Measurements from ENCODE around the gene ZNF593OS. TPM values are rescaled to one million over a fixed set of nuclear protein-coding genes. Genes with fewer than 3 reads are reported as not detected.

The ZNF593OS gene
- total and polyA plus RNA-seq, 4 donors: 0.10 to 0.32 TPM; not detected in 2

DNA sequence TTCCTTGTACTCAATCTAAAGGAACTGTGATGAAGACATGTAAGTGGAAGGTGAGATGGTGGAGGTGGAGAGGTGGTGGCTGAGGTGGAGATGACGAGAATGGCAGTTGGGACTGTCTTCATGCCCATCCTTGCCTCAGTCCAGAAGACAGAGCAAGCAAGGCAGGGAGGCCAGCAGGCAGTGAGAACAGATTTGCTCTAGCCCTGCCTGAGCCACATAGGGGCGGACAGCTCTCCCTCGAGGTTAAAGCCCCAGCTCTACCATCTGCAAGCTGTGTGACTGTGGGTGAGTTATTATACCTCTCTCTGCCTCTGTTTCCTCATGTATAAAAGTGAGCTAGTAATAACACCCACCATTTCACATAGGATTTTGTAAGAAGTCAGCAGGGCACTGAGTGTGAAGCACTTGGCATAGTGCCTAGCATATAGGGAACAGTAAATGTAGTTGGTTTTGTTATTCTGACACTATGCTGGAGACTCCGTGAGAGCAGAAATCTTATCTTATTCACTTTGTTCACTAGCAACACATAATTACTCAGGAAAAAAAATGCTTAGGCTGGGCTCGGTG, 17.6 kb downstream of the ZNF593OS start:
- no peak overlapping the region for H3K9ac ChIP-seq (ENCODE audit: low read depth in 1 of 2, low read length in 2 of 2)
- no peak for DNase-seq (ENCODE audit: low spot score)
- WGBS: 68% methylated on average over 5 of the region's 5 CpGs
- H3K4me1 ChIP-seq (ENCODE audit: control insufficient read depth in 4 of 4, insufficient read depth in 4 of 4, low read length in 3 of 4): no peaks in the 10 kb centered on the region
- H3K4me3 ChIP-seq (ENCODE audit: low read depth in 1 of 3, low read length in 3 of 3): no peak overlapping the region
- H3K9me3 ChIP-seq (ENCODE audit: control insufficient read depth in 4 of 4, low read length in 3 of 4): no peaks in the 10 kb centered on the region
- no peak for TF ChIP-seq JUND (IDR thresholded peaks at IDR 0.05)
- no peak for TF ChIP-seq GABPA (IDR thresholded peaks at IDR 0.05 in 1 of 2, conservative IDR thresholded peaks at IDR 0.05 in 1 of 2)
- no peak for TF ChIP-seq TAF1 (conservative IDR thresholded peaks at IDR 0.05)
- TF ChIP-seq, protein P1, sequence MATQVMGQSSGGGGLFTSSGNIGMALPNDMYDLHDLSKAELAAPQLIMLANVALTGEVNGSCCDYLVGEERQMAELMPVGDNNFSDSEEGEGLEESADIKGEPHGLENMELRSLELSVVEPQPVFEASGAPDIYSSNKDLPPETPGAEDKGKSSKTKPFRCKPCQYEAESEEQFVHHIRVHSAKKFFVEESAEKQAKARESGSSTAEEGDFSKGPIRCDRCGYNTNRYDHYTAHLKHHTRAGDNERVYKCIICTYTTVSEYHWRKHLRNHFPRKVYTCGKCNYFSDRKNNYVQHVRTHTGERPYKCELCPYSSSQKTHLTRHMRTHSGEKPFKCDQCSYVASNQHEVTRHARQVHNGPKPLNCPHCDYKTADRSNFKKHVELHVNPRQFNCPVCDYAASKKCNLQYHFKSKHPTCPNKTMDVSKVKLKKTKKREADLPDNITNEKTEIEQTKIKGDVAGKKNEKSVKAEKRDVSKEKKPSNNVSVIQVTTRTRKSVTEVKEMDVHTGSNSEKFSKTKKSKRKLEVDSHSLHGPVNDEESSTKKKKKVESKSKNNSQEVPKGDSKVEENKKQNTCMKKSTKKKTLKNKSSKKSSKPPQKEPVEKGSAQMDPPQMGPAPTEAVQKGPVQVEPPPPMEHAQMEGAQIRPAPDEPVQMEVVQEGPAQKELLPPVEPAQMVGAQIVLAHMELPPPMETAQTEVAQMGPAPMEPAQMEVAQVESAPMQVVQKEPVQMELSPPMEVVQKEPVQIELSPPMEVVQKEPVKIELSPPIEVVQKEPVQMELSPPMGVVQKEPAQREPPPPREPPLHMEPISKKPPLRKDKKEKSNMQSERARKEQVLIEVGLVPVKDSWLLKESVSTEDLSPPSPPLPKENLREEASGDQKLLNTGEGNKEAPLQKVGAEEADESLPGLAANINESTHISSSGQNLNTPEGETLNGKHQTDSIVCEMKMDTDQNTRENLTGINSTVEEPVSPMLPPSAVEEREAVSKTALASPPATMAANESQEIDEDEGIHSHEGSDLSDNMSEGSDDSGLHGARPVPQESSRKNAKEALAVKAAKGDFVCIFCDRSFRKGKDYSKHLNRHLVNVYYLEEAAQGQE (IDR thresholded peaks at IDR 0.05): no peak
- TF ChIP-seq, protein P2, sequence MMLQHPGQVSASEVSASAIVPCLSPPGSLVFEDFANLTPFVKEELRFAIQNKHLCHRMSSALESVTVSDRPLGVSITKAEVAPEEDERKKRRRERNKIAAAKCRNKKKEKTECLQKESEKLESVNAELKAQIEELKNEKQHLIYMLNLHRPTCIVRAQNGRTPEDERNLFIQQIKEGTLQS (IDR thresholded peaks at IDR 0.05): no peak
- TF ChIP-seq FOXA2 (IDR thresholded peaks at IDR 0.05): no peak
- no peak for TF ChIP-seq YY1 (IDR thresholded peaks at IDR 0.05)
- TF ChIP-seq, protein P3, sequence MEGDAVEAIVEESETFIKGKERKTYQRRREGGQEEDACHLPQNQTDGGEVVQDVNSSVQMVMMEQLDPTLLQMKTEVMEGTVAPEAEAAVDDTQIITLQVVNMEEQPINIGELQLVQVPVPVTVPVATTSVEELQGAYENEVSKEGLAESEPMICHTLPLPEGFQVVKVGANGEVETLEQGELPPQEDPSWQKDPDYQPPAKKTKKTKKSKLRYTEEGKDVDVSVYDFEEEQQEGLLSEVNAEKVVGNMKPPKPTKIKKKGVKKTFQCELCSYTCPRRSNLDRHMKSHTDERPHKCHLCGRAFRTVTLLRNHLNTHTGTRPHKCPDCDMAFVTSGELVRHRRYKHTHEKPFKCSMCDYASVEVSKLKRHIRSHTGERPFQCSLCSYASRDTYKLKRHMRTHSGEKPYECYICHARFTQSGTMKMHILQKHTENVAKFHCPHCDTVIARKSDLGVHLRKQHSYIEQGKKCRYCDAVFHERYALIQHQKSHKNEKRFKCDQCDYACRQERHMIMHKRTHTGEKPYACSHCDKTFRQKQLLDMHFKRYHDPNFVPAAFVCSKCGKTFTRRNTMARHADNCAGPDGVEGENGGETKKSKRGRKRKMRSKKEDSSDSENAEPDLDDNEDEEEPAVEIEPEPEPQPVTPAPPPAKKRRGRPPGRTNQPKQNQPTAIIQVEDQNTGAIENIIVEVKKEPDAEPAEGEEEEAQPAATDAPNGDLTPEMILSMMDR (IDR thresholded peaks at IDR 0.05; ENCODE audit: low read depth, low read length, missing input control): no peak
- TF ChIP-seq FOXA1 (IDR thresholded peaks at IDR 0.05): no peak
- no peak for TF ChIP-seq HNF4G (IDR thresholded peaks at IDR 0.05)
- TF ChIP-seq, protein P4, sequence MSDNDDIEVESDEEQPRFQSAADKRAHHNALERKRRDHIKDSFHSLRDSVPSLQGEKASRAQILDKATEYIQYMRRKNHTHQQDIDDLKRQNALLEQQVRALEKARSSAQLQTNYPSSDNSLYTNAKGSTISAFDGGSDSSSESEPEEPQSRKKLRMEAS (IDR thresholded peaks at IDR 0.05): no peak
- TF ChIP-seq NR2F2 (IDR thresholded peaks at IDR 0.05): no peak
- TF ChIP-seq SP1 (IDR thresholded peaks at IDR 0.05): no peak
- H3K27ac ChIP-seq (ENCODE audit: low read depth in 1 of 2, low read length in 2 of 2): no peak overlapping the region
- H3K36me3 ChIP-seq (ENCODE audit: control insufficient read depth in 4 of 4, insufficient read depth in 3 of 4, low read depth in 1 of 4, low read length in 3 of 4): no peaks in the 10 kb centered on the region
- peaks cover 0 to 4% (median 0%) of the 10 kb centered on the region in 4 donors for H3K27me3 ChIP-seq (ENCODE audit: control insufficient read depth in 4 of 4, insufficient read depth in 4 of 4, low read length in 3 of 4)

DNA sequence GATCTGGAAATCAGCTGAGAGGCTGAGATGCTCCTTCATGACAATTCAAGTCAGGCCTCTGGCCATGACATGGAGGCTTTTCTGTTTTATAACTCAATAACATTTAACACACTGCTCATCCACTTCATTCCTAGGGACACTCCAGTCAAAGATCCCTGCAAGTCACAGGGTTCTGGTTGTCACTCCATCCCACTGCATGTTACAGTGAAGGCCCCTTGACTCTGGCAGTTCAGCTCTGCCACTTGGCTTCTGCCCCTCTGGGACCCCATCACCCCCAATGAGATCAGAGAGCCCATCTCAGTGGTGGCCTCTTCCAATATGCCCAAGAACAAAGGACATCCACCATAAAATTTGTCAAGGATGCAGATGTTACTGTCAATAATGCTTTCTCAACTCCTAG, 22.7 kb downstream of the ZNF593OS start:
- no peak overlapping the region for H3K9ac ChIP-seq (ENCODE audit: low read depth in 1 of 2, low read length in 2 of 2)
- no peak overlapping the region for H3K27ac ChIP-seq (ENCODE audit: low read depth in 1 of 2, low read length in 2 of 2)
- TF ChIP-seq NR2F2 (IDR thresholded peaks at IDR 0.05) (no peak), TAF1 (conservative IDR thresholded peaks at IDR 0.05) (no peak), HNF4G (IDR thresholded peaks at IDR 0.05) (no peak), RAD21 (IDR thresholded peaks at IDR 0.05) (no peak), RXRA (IDR thresholded peaks at IDR 0.05) (no peak), YY1 (IDR thresholded peaks at IDR 0.05) (no peak)
- H3K9me3 ChIP-seq (ENCODE audit: control insufficient read depth in 4 of 4, low read length in 3 of 4): no peaks in the 10 kb centered on the region
- H3K4me3 ChIP-seq (ENCODE audit: low read depth in 1 of 3, low read length in 3 of 3): no peak overlapping the region
- no peaks in the 10 kb centered on the region for H3K36me3 ChIP-seq (ENCODE audit: control insufficient read depth in 4 of 4, insufficient read depth in 3 of 4, low read depth in 1 of 4, low read length in 3 of 4)
- H3K27me3 ChIP-seq (ENCODE audit: control insufficient read depth in 4 of 4, insufficient read depth in 4 of 4, low read length in 3 of 4): no peaks in the 10 kb centered on the region
- no peak for DNase-seq (ENCODE audit: low spot score)
- H3K4me1 ChIP-seq (ENCODE audit: control insufficient read depth in 4 of 4, insufficient read depth in 4 of 4, low read length in 3 of 4): no peaks in the 10 kb centered on the region

Data from liver (tissue), 9 donors.